Sciatic nerve (tissue), 2 donors: ENCODE measurements around the gene OLFML2A. TPM values are rescaled to one million over a fixed set of nuclear protein-coding genes. Genes with fewer than 3 reads are reported as not detected.
"Not testable (repeated sequence)": the region's sequence is repeated elsewhere in the genome, so short reads cannot be mapped to it uniquely, and the experiment has no call there.

ENCODE experiments used
- ATAC-seq: fragments of 200-7000 bp; cut with Tn5 transposase; one replicate; pipeline ENCODE4 v1.9.1; 2020; ENCODE audit warnings: mild to moderate bottlenecking, moderate library complexity
- DNase-seq: peaks from one replicate; pipeline ENCODE4 v3.0.0-alpha.2; 2020; ENCODE audit warnings: low spot score
- intact Hi-C: fragments of 100-400 bp; cut with DNase I; formaldehyde crosslinking; loops from one replicate; pipeline ENCODE4 v1.14.2; 2022
- total RNA-seq: library from RNA; stranded (reverse); fragmentation: NEBNext Ultra II Directional; extraction: Animal tissue kit (Norgen Biotek cat#: 25700); gene quantifications from one replicate; pipeline ENCODE4 v1.2.1, GENCODE V29; 2021
- donor health status: DM: no; HTN: no; CAD: no.
- donor health status: DM: no; HTN: no; CAD: no.

Gene OLFML2A
- total RNA-seq, 1 donor from 2014 or later = 110 TPM

GRCh38 chr9:124839612-124840299, 62.8 kb downstream of the OLFML2A start:
- intact Hi-C loops = no loop called here

DNA sequence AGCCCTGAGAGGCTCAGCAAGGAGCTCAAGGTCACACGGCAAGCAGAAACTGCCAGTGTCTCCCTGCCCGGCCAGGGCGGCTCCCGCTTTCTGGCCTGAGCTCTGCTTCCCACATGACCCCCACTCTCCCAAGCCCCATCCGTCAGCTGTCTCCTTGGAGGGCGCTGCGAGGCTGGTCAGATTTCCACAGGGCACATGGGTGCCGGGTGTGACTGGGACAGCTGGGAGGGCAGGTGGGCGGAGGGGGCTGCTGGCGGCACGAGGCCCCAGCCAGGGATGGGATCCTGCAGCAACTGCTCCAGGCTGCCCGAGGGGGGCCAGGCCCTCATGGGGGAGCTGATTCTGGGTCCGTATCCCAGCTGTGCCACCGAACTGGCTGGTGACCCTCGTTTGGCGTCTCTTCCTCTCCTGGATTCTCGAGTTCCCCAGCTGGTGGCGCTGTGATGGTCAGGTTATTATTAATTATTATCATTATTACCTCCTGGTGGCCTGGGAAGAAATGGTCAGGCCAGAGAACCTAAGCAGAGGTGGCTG, 63.4 kb downstream of the OLFML2A start:
- intact Hi-C loops = no loop called here
- DNase-seq (no peak), ATAC-seq (peak; percentile 40)

More at GRCh38 chr9:124839612-124840299, 62.8 kb downstream of the OLFML2A start:
- DNase-seq (no peak), ATAC-seq (peak; percentile 59)

DNA sequence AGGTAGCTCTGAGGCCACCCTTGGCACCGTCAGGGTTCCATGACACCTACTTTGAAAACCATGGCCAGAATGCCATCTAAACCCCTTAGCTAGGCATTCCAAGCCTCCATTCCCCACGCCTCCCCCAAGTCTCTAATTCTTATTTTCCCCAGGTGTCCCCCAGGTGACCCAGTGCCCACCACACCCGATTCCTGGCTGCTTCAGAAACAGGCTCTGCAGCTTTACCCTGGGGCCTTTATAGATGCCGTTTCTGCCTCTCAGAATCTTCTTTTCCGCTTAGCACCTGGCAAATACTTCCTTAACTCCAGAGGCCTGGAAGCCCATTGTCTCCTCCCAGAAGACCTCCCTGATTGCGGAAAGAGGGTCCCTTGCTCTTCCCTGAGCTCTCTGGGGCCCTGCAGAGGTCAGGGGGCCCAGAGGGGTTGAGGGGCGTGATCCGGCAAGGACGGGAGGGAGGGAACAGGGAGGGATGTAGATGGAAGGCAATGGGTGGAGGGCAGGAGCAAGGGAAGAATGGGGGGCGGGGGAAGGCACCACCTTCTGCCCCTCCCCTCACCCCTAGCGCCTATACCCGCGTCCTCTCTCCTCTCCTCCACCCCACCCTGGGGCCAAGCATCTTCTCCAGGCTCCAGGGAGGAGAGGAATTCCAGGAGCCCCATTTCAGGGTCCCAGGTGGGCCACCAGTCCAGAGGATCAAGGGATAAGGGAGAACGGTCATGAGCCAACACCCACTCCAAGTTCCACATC, 64.3 kb downstream of the OLFML2A start:
- no peak for ATAC-seq
- no peak for DNase-seq
- intact Hi-C loops = no loop called here

GRCh38 chr9:124843456-124844034, 66.6 kb downstream of the OLFML2A start:
- intact Hi-C loops = no loop called here
- ATAC-seq = no peak

GRCh38 chr9:124844291-124844690, 67.4 kb downstream of the OLFML2A start:
- no peak for DNase-seq
- no peak for ATAC-seq
- intact Hi-C loops = no loop called here

More at GRCh38 chr9:124843456-124844034, 66.6 kb downstream of the OLFML2A start:
- DNase-seq = no peak

GRCh38 chr9:124846467-124846866, 69.5 kb downstream of the OLFML2A start:
- intact Hi-C loops, ATAC-seq, DNase-seq: not testable (repeated sequence)

DNA sequence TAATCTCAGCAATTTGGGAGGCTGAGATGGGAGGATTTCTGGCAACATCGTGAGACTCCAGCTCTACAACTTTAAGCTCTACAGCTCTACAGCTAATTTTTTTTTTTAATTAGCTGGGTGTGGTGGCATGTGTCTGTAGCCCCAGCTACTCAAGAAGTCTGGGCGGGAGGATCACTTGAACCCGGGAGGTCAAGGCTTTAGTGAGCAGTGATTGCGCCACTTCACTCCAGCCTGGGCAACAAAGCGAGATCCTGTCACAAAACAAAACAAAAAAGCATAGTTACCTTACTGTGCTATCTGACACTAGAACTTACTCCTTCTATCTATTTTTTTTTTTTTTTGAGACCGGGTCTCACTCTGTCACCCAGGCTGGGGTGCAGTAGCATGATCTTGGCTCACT, 70.0 kb downstream of the OLFML2A start:
- ATAC-seq = no peak
- intact Hi-C loops = no loop called here
- DNase-seq = no peak

- peak; percentile 17 for ATAC-seq
- DNase-seq = peak; percentile 85
- intact Hi-C loops = no loop called here
Observed at GRCh38 chr9:124849801-124850200, 72.9 kb downstream of the OLFML2A start.

DNA sequence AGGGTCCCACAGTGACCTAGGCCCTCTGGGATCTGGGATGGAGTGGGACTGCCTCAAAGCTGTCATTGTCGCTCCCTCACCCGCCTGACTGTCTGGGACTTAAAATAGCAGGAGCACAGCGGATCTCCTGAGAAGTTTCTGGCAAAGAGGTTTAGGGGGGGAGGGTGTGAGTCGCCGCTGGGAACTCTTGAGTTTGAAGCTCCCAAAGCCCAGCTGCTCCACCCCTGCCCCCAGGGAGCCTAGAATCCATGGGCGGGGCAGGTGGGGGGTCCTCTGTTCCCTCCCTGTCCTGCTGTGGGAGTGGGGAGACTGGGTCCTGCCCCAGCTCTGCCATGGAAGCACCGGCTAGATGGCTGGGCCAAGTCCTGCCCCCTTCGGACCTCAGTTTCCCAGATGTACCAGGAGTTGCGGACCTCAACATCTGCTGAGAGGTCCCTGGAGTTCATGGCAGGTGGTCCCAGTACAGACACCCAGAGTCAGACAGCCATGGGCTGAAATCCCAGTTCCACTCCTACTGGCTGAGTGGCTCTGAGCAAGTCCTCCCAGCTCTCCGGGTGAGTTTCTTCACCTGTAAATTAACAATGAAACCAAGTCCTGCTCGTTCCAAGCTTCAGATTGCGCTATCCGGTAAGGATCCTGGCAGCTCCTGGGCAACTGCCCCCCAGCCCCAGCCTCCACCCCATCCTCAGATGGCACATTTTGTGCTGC, 75.3 kb downstream of the OLFML2A start:
- DNase-seq (no peak), ATAC-seq (peak; percentile 2)
- intact Hi-C loops = loop anchor here (2.0 kb wide), 1 partner anchor 79 kb away; no protein-coding TSS in a partner anchor

DNA sequence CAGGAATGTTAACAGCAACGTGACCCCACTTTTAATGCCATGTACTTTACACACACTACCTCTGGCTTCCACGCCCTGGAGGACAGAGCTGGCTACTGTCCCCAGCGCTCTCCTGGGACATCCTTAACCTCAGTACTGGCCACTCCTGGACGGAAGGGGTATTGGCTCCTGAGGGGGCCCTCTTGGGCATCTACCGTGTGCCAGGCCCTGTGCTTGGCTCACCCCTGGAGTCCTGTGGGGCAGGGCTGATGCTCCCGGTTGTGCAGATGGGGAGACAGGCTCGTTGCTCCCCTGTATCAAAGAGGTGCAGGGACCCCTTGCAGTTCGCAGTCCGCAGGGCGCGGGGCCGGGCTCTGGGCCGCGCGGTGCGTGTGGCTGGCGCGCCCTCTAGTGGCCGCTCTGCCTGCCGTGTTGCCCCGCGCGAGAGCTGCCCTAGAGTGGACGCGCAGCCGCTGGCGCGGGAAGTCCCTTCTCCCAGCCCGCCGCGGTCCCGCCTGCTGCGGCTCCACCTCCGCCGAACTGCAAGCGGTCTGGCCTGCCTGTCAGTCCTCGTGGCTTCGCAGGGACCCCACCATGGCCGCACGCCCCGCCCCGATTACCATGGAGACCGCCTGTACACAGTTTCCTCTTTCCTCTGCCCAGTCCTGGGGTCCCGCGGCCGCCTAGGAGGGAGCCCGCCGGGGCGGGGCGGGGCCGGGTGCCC, 76.0 kb downstream of the OLFML2A start, which contains the start of gene WDR38:
Gene WDR38 (plus strand): TSS at position 632 of the 703 bp plus-strand sequence. CDS start 72 bp downstream, outside the sequence.
- intact Hi-C loops = loop anchor here (2.0 kb wide), 1 partner anchor 80 kb away; no protein-coding TSS in a partner anchor
- peak; percentile 90 for ATAC-seq
- DNase-seq = peak; percentile 87

- intact Hi-C loops = loop anchor here (2.0 kb wide), 1 partner anchor 81 kb away; no protein-coding TSS in a partner anchor
- DNase-seq (no peak), ATAC-seq (peak; percentile 2)
Observed at GRCh38 chr9:124853605-124854143, 76.7 kb downstream of the OLFML2A start.

GRCh38 chr9:124854161-124854560, 77.2 kb downstream of the OLFML2A start:
- DNase-seq = no peak
- intact Hi-C loops = no loop called here
- ATAC-seq = no peak

DNA sequence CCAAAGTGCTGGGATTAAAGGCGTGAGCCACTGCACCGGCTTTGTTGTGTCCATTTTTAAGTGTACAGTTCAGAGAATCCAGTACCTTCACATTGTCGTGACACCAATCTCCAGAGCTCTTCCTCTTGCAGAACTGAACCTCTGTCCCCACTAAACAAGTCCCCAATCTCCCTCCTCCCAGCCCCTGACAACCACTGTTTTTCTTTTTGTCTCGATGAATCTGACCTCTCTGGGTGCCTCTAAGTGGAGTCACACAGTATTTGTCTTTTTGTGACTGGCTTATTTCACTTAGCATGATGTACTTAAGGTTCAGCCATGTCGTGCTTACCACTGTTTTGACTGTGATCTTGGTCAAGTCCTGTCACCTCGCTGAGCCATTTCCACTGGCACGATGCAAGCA, 77.9 kb downstream of the OLFML2A start:
- intact Hi-C loops = no loop called here
- no peak for DNase-seq
- no peak for ATAC-seq

GRCh38 chr9:124855566-124855943, 78.6 kb downstream of the OLFML2A start:
- no peak for ATAC-seq
- intact Hi-C loops = no loop called here
- no peak for DNase-seq

DNA sequence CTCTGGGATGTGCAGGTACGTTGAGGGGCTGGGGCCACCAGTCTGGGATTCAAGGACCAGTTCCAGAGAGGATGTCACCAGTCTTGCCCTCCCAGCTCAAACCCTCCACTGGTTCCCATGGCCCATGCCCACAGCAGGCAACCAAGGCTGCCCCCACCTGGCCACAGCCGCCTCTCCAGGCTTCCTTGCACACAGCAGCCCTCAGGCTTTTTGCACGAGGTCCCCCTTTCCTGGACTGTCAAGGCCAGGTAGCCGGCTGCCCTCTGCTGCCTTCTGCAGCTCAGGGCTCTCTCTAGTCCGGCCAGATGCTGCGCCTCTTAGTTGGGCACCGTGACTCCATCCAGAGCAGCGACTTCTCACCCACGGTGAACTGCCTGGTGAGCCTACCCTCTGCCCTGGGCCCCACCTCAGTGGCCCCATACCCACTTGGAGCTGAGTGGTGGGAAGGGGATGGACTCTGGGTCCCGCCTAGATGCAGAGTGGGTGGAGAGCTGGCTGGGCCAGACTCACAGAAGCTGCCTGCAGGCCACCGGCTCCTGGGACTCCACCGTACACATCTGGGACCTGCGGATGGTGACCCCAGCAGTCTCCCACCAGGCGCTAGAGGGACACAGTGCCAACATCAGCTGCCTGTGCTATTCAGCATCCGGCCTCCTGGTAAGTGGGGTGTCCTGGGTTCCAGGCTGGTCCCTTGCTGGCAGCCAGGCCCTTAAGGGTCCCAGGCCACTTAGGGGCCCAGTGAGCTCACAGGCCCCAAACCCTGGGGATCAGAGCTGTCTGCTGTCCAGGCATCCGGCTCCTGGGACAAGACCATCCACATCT, 79.2 kb downstream of the OLFML2A start:
- DNase-seq (no peak), ATAC-seq (no peak)
- intact Hi-C loops = no loop called here

DNA sequence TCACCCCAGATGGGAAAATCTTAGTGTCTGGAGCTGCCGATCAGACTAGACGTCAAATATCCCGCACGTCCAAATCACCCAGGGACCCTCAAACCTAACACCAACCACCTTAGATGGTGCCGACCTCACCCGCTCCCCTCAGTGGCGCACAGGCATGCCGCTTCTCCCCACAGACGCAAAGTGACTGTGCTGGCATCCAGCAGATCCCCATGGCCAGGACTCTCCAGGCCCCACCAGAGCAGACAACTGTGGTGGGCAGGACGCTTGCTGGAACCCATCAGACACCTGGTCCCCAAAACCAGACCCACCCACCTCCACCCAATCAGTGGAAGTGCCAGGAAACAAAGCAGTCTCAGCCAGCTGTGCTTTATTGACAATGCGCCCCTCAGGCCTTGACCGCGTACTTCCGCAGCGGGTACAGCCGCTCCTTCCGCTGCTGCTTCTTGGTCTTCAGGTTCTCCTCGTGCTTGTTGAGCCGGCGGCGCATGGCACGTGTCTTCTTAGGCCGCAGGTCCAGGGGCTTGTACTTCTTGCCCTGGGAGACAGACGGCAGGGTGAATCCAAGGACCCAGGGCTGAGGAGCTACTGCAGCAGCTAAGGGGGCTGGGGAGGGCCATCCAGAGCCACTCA, 80.7 kb downstream of the OLFML2A start:
- DNase-seq (no peak), ATAC-seq (no peak)
- intact Hi-C loops = no loop called here
